ENCODE results near the gene MAPKAP1. TPM values are rescaled to one million over a fixed set of nuclear protein-coding genes. Genes with fewer than 3 reads are reported as not detected.

The MAPKAP1 gene
- polyA plus RNA-seq, 3 donors, result 39.9 to 57.5 (median 44.1) TPM

DNA sequence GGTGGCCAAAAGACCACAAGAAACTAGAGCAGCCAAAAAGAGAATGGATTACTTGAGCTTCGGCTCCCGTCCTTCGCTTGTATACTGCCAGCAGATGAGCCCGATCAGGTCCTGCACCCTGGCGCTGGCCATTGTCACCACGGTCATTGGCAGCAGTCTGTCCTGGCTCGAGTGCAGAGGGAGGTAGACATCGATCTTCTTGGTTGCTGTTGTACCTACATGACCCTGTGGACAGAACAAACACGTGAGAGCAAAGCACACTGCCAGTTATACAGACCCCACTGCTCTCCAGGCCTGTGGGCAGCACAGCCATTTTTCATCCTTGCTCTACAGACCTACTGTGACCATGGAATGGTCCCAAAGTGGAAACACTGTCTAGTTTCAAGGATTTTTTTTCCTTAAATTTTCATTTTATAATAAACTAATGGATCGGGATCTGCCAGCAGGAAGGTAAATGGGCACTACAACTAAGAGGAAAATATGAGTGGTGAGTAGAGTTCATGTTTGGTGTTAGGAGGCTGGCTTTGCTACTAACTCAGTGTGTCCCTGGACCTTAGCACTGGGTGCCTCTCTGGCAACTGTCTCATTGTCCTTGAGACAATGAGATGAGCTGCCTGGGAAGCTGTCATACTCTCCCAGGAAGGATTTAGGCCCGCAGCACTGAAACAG is 121.4 kb downstream of the MAPKAP1 start:
- no peak overlapping the region for H3K9ac ChIP-seq (ENCODE audit: insufficient read depth, low read length, poor library complexity, severe bottlenecking)
- no peak overlapping the region for H3K4me2 ChIP-seq (replicated peaks; ENCODE audit: extremely low read depth, low read length, poor library complexity, severe bottlenecking)
- H3K79me2 ChIP-seq (ENCODE audit: insufficient read depth, low read length), result peaks cover 12% of the 10 kb centered on the region
- Mint-ChIP-seq H3K9me3 (no peaks in the 10 kb centered on the region), H3K4me3 (no peak overlapping the region), H3K36me3 (peaks cover 46% of the 10 kb centered on the region in 2 donors), H3K27ac (peak overlapping the region in 4 of 7 donors; percentile 25 to 51 (median 38)), H3K27me3 (ENCODE audit: low read depth in 3 of 3) (no peaks in the 10 kb centered on the region), H3K4me1 (peaks cover 6% of the 10 kb centered on the region)
- H3K4me1 ChIP-seq (ENCODE audit: control insufficient read depth in 1 of 2, insufficient read depth in 2 of 2, low read length in 2 of 2), result no peaks in the 10 kb centered on the region
- TF ChIP-seq, protein P1, sequence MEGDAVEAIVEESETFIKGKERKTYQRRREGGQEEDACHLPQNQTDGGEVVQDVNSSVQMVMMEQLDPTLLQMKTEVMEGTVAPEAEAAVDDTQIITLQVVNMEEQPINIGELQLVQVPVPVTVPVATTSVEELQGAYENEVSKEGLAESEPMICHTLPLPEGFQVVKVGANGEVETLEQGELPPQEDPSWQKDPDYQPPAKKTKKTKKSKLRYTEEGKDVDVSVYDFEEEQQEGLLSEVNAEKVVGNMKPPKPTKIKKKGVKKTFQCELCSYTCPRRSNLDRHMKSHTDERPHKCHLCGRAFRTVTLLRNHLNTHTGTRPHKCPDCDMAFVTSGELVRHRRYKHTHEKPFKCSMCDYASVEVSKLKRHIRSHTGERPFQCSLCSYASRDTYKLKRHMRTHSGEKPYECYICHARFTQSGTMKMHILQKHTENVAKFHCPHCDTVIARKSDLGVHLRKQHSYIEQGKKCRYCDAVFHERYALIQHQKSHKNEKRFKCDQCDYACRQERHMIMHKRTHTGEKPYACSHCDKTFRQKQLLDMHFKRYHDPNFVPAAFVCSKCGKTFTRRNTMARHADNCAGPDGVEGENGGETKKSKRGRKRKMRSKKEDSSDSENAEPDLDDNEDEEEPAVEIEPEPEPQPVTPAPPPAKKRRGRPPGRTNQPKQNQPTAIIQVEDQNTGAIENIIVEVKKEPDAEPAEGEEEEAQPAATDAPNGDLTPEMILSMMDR (IDR thresholded peaks at IDR 0.05), result no peak
- no peak for DNase-seq
- H2AFZ ChIP-seq (ENCODE audit: insufficient read depth, low read depth, low read length, poor library complexity, severe bottlenecking), result no peak overlapping the region
- H3K9me3 ChIP-seq (replicated peaks in 1 of 2; ENCODE audit: control insufficient read depth in 1 of 2, insufficient read depth in 1 of 2, low read length in 2 of 2), result no peaks in the 10 kb centered on the region
- 98% methylated on average over 8 of the region's 11 CpGs for WGBS (ENCODE audit: insufficient coverage)
- peaks cover 53% of the 10 kb centered on the region for H4K20me1 ChIP-seq (ENCODE audit: insufficient read depth, low read length)
- no peaks in the 10 kb centered on the region for H3K27me3 ChIP-seq (ENCODE audit: control insufficient read depth in 2 of 2, insufficient read depth in 2 of 2, low read length in 2 of 2)
- intact Hi-C loops (cut with micrococcal nuclease), result no loop called here
- H3K4me3 ChIP-seq (replicated peaks in 1 of 3; ENCODE audit: low read depth in 2 of 3, low read length in 3 of 3), result no peak overlapping the region
- no peak overlapping the region for H3K27ac ChIP-seq (ENCODE audit: low read depth in 1 of 2, low read length in 2 of 2)
- H3K36me3 ChIP-seq (replicated peaks in 1 of 2; ENCODE audit: control insufficient read depth in 1 of 2, insufficient read depth in 2 of 2, low read length in 2 of 2), result peaks cover 18 to 40% of the 10 kb centered on the region in 2 donors

DNA sequence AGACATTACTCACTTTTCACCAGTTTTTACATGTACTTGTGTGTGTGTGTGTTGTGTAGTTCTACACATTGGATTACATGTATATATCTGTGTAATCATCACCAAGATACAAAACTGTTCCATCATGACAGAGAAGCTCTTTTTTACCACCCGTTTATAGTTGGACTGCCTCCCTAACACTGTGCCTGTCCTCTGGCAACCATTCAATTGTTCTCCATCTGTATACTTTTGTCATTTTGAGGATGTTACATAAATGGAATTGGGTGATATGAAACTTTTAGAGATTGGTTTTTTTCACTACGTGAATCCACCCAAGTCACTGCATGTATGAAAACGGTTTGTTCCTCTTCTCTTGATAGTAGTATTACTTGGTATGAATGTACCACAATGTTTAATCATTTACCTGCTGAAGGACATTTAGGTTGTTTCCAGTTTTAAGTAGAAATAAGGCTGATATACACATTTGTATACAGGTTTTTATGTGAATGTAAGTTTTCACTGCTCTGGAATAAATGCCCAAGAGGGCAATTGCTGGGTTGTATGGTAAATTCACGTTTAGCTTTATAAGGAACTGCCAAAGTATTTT is 126.2 kb downstream of the MAPKAP1 start:
- DNase-seq, result no peak
- no peaks in the 10 kb centered on the region for H3K27me3 ChIP-seq (ENCODE audit: control insufficient read depth in 2 of 2, insufficient read depth in 2 of 2, low read length in 2 of 2)
- H3K4me1 ChIP-seq (ENCODE audit: control insufficient read depth in 1 of 2, insufficient read depth in 2 of 2, low read length in 2 of 2), result no peaks in the 10 kb centered on the region
- no peak overlapping the region for H3K9ac ChIP-seq (ENCODE audit: insufficient read depth, low read length, poor library complexity, severe bottlenecking)
- no peak overlapping the region for H3K4me2 ChIP-seq (replicated peaks; ENCODE audit: extremely low read depth, low read length, poor library complexity, severe bottlenecking)
- WGBS (ENCODE audit: insufficient coverage), result no CpG with 5 or more reads among the region's 4 CpGs
- no peak overlapping the region for H3K4me3 ChIP-seq (replicated peaks in 1 of 3; ENCODE audit: low read depth in 2 of 3, low read length in 3 of 3)
- no peaks in the 10 kb centered on the region for H3K79me2 ChIP-seq (ENCODE audit: insufficient read depth, low read length)
- Mint-ChIP-seq H3K9me3 (peaks cover 0 to 14% (median 7%) of the 10 kb centered on the region in 7 donors), H3K4me3 (no peak overlapping the region), H3K4me1 (no peaks in the 10 kb centered on the region), H3K36me3 (peaks cover 55 to 69% of the 10 kb centered on the region in 2 donors), H3K27ac (peak overlapping the region in 2 of 7 donors; percentile 2 to 69), H3K27me3 (ENCODE audit: low read depth in 3 of 3) (no peaks in the 10 kb centered on the region)
- H3K27ac ChIP-seq (ENCODE audit: low read depth in 1 of 2, low read length in 2 of 2), result no peak overlapping the region
- H3K36me3 ChIP-seq (replicated peaks in 1 of 2; ENCODE audit: control insufficient read depth in 1 of 2, insufficient read depth in 2 of 2, low read length in 2 of 2), result peaks cover 19 to 48% of the 10 kb centered on the region in 2 donors
- no peaks in the 10 kb centered on the region for H3K9me3 ChIP-seq (replicated peaks in 1 of 2; ENCODE audit: control insufficient read depth in 1 of 2, insufficient read depth in 1 of 2, low read length in 2 of 2)
- intact Hi-C loops (cut with micrococcal nuclease), result no loop called here
- H2AFZ ChIP-seq (ENCODE audit: insufficient read depth, low read depth, low read length, poor library complexity, severe bottlenecking), result no peak overlapping the region
- H4K20me1 ChIP-seq (ENCODE audit: insufficient read depth, low read length), result peaks cover 8% of the 10 kb centered on the region
- TF ChIP-seq, protein P1 (IDR thresholded peaks at IDR 0.05), result no peak
